Endodermal cell (in vitro differentiated cells): ENCODE results near the gene TUFM. TPM values are rescaled to one million over a fixed set of nuclear protein-coding genes. Genes with fewer than 3 reads are reported as not detected.

Source experiments
- DNase-seq: peaks from one replicate; pipeline ENCODE4 v3.0.0-alpha.2; 2017
- H3K27ac ChIP-seq: 2 replicates; pipeline ENCODE4 v1.5.1; 2013; ENCODE audit warnings: mild to moderate bottlenecking, low read depth, low read length, moderate library complexity
- H3K27me3 ChIP-seq: 2 replicates; pipeline ENCODE4 v1.6.1; 2013; ENCODE audit warnings: mild to moderate bottlenecking, low read length, moderate library complexity; ENCODE audit not compliant: insufficient read depth, control insufficient read depth, poor library complexity, severe bottlenecking
- H3K36me3 ChIP-seq: 2 replicates; pipeline ENCODE4 v1.7.0; 2013; ENCODE audit warnings: mild to moderate bottlenecking, low read length, moderate library complexity; ENCODE audit not compliant: control insufficient read depth, insufficient read depth
- H3K4me1 ChIP-seq: one replicate; pipeline ENCODE4 v1.7.0; 2013; ENCODE audit warnings: low read length; ENCODE audit not compliant: control insufficient read depth, insufficient read depth
- H3K4me3 ChIP-seq: 2 replicates; pipeline ENCODE4 v1.5.1; 2013; ENCODE audit warnings: mild to moderate bottlenecking, low read length, moderate library complexity
- H3K9ac ChIP-seq: 2 replicates; pipeline ENCODE4 v1.6.1; 2013; ENCODE audit warnings: mild to moderate bottlenecking, low read length, moderate library complexity; ENCODE audit not compliant: poor library complexity, severe bottlenecking; ENCODE audit errors: extremely low read depth
- H3K9me3 ChIP-seq: 2 replicates; pipeline ENCODE4 v1.6.1; 2013; ENCODE audit warnings: mild to moderate bottlenecking, low read length, moderate library complexity; ENCODE audit not compliant: control insufficient read depth
- H3K27ac Mint-ChIP-seq: 2 replicates; pipeline ENCODE4 v1.8.0; 2020; ENCODE audit warnings: mixed read lengths
- H3K27me3 Mint-ChIP-seq: 2 replicates; pipeline ENCODE4 v1.8.0; 2021; ENCODE audit warnings: mild to moderate bottlenecking, mixed read lengths; ENCODE audit not compliant: insufficient read depth
- H3K36me3 Mint-ChIP-seq: 2 replicates; pipeline ENCODE4 v1.8.0; 2020; ENCODE audit warnings: low read depth, mixed read lengths
- H3K4me1 Mint-ChIP-seq: 2 replicates; pipeline ENCODE4 v1.8.0; 2020; ENCODE audit warnings: mixed read lengths
- H3K4me3 Mint-ChIP-seq: 2 replicates; pipeline ENCODE4 v1.8.0; 2020; ENCODE audit warnings: mild to moderate bottlenecking, moderate library complexity, mixed read lengths
- H3K9me3 Mint-ChIP-seq: 2 replicates; pipeline ENCODE4 v1.8.0; 2020; ENCODE audit warnings: mild to moderate bottlenecking, mixed read lengths
- CTCF ChIP-seq: fragments of 200-600 bp; sonication (generic); conservative IDR thresholded peaks from 2 replicates; pipeline ENCODE4 v1.5.0; 2021; ENCODE audit warnings: antibody characterized with exemption, mild to moderate bottlenecking
- WGBS, 2 experiments: methylation state at CpG; one replicate each; pipeline versions ENCODE4 v1.1.5 to v1.1.7; 2013; ENCODE audit warnings: missing lambda C conversion rate in 2 of 2, mixed read lengths in 1 of 2; ENCODE audit not compliant: insufficient coverage in 1 of 2, insufficient read length in 1 of 2; 5-methylcytosine and 5-hydroxymethylcytosine counted together
- total RNA-seq, 2 donors: library from RNA; stranded (reverse); fragmentation: NEBNext Ultra II Directional in 1 of 2; extraction: Animal tissue kit (Norgen Biotek cat#: 25700) in 1 of 2; gene quantifications; 2 replicates in 1 of 2; 3 replicates in 1 of 2; pipeline ENCODE4 v1.2.1, GENCODE V29; 2021

TUFM gene
- total RNA-seq, 2 donors from 2014 or later: 158 to 165 TPM

- H3K27ac ChIP-seq: no peak overlapping the region
- no peak overlapping the region for H3K4me3 ChIP-seq
- 76 to 88% methylated on average over 2 to 4 of the region's 4 CpGs for WGBS, 2 experiments
- no peak overlapping the region for H3K27ac Mint-ChIP-seq
- H3K27me3 ChIP-seq: peaks cover 13% of the 10 kb centered on the region
- H3K9me3 Mint-ChIP-seq: no peaks in the 10 kb centered on the region
- H3K36me3 ChIP-seq: no peaks in the 10 kb centered on the region
- H3K4me3 Mint-ChIP-seq: peak overlapping the region; percentile 79
- no peaks in the 10 kb centered on the region for H3K9me3 ChIP-seq
- H3K4me1 ChIP-seq: peaks cover 3% of the 10 kb centered on the region
- TF ChIP-seq CTCF: no peak
- DNase-seq: no peak
- peaks cover 23% of the 10 kb centered on the region for H3K27me3 Mint-ChIP-seq
- H3K9ac ChIP-seq: no peak overlapping the region
- H3K4me1 Mint-ChIP-seq: peaks cover 10% of the 10 kb centered on the region
- no peaks in the 10 kb centered on the region for H3K36me3 Mint-ChIP-seq
Measured at GRCh38 chr16:28880955-28881354, 34.8 kb upstream of the TUFM start.

- no peaks in the 10 kb centered on the region for H3K9me3 ChIP-seq
- DNase-seq: no peak
- H3K9me3 Mint-ChIP-seq: no peaks in the 10 kb centered on the region
- H3K27ac ChIP-seq: no peak overlapping the region
- H3K27me3 ChIP-seq: peaks cover 13% of the 10 kb centered on the region
- peak overlapping the region; percentile 94 for H3K4me3 ChIP-seq
- TF ChIP-seq CTCF: no peak
- H3K36me3 Mint-ChIP-seq: no peaks in the 10 kb centered on the region
- H3K4me1 Mint-ChIP-seq: peaks cover 10% of the 10 kb centered on the region
- peak overlapping the region; percentile 79 for H3K4me3 Mint-ChIP-seq
- peaks cover 3% of the 10 kb centered on the region for H3K4me1 ChIP-seq
- H3K36me3 ChIP-seq: no peaks in the 10 kb centered on the region
- H3K27me3 Mint-ChIP-seq: peaks cover 23% of the 10 kb centered on the region
- no peak overlapping the region for H3K9ac ChIP-seq
- 35 to 36% methylated on average over 4 to 11 of the region's 11 CpGs for WGBS, 2 experiments
- H3K27ac Mint-ChIP-seq: no peak overlapping the region
Measured at GRCh38 chr16:28880589-28880915, 34.4 kb upstream of the TUFM start.

- Mint-ChIP-seq H3K27me3 (peaks cover 23% of the 10 kb centered on the region), H3K36me3 (peaks cover under 1% of the 10 kb centered on the region), H3K27ac (peak overlapping the region; percentile 64), H3K9me3 (no peaks in the 10 kb centered on the region), H3K4me3 (peak overlapping the region; percentile 79), H3K4me1 (peaks cover 10% of the 10 kb centered on the region)
- 2 to 3% methylated on average over 13 to 66 of the region's 66 CpGs for WGBS, 2 experiments
- Histone ChIP-seq H3K4me3 (peak overlapping the region; percentile 94), H3K27ac (peak overlapping the region; percentile 63), H3K4me1 (peaks cover 3% of the 10 kb centered on the region), H3K9ac (peak overlapping the region; percentile 74), H3K36me3 (no peaks in the 10 kb centered on the region), H3K27me3 (peaks cover 13% of the 10 kb centered on the region), H3K9me3 (no peaks in the 10 kb centered on the region)
- DNase-seq: peak; percentile 97
- peak; percentile 17 for TF ChIP-seq CTCF
Measured at GRCh38 chr16:28879841-28880588, 33.9 kb upstream of the TUFM start.
